ENCODE results near the gene PTPRB.

- TF ChIP-seq, protein P1, sequence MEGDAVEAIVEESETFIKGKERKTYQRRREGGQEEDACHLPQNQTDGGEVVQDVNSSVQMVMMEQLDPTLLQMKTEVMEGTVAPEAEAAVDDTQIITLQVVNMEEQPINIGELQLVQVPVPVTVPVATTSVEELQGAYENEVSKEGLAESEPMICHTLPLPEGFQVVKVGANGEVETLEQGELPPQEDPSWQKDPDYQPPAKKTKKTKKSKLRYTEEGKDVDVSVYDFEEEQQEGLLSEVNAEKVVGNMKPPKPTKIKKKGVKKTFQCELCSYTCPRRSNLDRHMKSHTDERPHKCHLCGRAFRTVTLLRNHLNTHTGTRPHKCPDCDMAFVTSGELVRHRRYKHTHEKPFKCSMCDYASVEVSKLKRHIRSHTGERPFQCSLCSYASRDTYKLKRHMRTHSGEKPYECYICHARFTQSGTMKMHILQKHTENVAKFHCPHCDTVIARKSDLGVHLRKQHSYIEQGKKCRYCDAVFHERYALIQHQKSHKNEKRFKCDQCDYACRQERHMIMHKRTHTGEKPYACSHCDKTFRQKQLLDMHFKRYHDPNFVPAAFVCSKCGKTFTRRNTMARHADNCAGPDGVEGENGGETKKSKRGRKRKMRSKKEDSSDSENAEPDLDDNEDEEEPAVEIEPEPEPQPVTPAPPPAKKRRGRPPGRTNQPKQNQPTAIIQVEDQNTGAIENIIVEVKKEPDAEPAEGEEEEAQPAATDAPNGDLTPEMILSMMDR (IDR thresholded peaks at IDR 0.05), result no peak
- no peak for TF ChIP-seq POLR2A (IDR thresholded peaks at IDR 0.05)
Measured at GRCh38 chr12:70671698-70672097, 34.5 kb upstream of the PTPRB start.

Measured in adrenal gland (tissue), 5 donors.